ENCODE data around the gene NDUFB7.

NDUFB7 gene

DNA sequence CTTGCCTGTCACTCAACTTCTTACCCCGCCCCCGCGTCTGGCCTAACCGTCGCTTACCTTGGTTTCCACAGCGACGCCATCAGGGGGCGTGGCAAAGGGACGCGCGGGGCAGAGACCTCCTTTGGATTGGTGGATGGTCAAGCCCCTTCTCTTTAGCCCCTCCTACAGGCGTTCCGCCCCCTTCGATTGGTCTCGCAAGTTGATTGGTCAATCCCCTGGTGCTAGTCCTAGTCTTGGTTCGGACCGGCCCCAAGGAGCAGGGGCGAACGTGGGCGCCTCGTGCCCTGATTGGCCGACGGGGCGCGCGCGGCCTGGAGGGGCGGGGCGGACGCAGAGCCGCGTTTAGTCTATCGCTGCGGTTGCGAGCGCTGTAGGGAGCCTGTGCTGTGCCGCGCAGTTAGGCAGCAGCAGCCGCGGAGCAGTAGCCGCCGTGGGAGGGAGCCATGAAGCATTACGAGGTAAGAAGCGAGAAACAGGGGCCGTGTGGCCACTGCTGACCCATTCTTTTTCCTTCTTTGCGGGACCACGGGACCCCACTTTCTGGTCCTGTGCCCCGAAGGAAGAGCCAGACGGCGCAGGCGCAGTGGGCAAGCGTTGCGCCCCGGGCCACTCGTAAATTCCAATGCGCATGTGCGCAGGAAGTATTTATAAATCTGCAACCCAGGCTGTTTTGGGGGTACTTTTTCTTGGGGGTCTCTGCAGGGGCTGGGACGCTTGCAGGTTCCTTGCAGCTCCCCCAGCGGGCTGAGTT is 42.4 kb downstream of the NDUFB7 start, which contains the start of gene TECR (continued):
- TF ChIP-seq OVOL3 (tag by site-specific recombination; IDR thresholded peaks at IDR 0.05) (peak; percentile 14; the same call in 1 of the 2 replicates), ZNF391 (tag by site-specific recombination; IDR thresholded peaks at IDR 0.05; ENCODE audit: borderline replicate concordance, low read depth) (peak; percentile 75; the same call in 1 of the 2 replicates), ZNF2 (tag by site-specific recombination; IDR thresholded peaks at IDR 0.05) (0 out of 2 replicates have a peak, but pooled peaks have one; percentile 45), ZNF335 (tag by site-specific recombination; conservative IDR thresholded peaks at IDR 0.05) (peak; percentile 99), ZNF433 (tag by site-specific recombination; IDR thresholded peaks at IDR 0.05; ENCODE audit: low read depth) (no peak), ZNF785 (tag by site-specific recombination; IDR thresholded peaks at IDR 0.05) (no peak), ZNF292 (tag by site-specific recombination; IDR thresholded peaks at IDR 0.05; ENCODE audit: borderline replicate concordance, low read depth) (no peak), ZXDB (tag by site-specific recombination; IDR thresholded peaks at IDR 0.05) (peak; percentile 98), BCL11B (tag by site-specific recombination; IDR thresholded peaks at IDR 0.05; ENCODE audit: low read depth) (no peak), ZFP37 (tag by site-specific recombination; IDR thresholded peaks at IDR 0.05) (no peak), ZNF311 (tag by site-specific recombination; IDR thresholded peaks at IDR 0.05; ENCODE audit: borderline replicate concordance) (no peak), ZNF707 (tag by site-specific recombination; IDR thresholded peaks at IDR 0.05) (no peak), ZNF571 (tag by site-specific recombination; IDR thresholded peaks at IDR 0.05) (no peak)
- TF ChIP-seq, protein P1, sequence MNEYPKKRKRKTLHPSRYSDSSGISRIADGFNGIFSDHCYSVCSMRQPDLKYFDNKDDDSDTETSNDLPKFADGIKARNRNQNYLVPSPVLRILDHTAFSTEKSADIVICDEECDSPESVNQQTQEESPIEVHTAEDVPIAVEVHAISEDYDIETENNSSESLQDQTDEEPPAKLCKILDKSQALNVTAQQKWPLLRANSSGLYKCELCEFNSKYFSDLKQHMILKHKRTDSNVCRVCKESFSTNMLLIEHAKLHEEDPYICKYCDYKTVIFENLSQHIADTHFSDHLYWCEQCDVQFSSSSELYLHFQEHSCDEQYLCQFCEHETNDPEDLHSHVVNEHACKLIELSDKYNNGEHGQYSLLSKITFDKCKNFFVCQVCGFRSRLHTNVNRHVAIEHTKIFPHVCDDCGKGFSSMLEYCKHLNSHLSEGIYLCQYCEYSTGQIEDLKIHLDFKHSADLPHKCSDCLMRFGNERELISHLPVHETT (tag by site-specific recombination; IDR thresholded peaks at IDR 0.05), result no peak
- TF ChIP-seq, protein P2, sequence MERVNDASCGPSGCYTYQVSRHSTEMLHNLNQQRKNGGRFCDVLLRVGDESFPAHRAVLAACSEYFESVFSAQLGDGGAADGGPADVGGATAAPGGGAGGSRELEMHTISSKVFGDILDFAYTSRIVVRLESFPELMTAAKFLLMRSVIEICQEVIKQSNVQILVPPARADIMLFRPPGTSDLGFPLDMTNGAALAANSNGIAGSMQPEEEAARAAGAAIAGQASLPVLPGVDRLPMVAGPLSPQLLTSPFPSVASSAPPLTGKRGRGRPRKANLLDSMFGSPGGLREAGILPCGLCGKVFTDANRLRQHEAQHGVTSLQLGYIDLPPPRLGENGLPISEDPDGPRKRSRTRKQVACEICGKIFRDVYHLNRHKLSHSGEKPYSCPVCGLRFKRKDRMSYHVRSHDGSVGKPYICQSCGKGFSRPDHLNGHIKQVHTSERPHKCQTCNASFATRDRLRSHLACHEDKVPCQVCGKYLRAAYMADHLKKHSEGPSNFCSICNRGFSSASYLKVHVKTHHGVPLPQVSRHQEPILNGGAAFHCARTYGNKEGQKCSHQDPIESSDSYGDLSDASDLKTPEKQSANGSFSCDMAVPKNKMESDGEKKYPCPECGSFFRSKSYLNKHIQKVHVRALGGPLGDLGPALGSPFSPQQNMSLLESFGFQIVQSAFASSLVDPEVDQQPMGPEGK (tag by site-specific recombination; IDR thresholded peaks at IDR 0.05), result peak; percentile 12; the same call in 1 of the 2 replicates

DNA sequence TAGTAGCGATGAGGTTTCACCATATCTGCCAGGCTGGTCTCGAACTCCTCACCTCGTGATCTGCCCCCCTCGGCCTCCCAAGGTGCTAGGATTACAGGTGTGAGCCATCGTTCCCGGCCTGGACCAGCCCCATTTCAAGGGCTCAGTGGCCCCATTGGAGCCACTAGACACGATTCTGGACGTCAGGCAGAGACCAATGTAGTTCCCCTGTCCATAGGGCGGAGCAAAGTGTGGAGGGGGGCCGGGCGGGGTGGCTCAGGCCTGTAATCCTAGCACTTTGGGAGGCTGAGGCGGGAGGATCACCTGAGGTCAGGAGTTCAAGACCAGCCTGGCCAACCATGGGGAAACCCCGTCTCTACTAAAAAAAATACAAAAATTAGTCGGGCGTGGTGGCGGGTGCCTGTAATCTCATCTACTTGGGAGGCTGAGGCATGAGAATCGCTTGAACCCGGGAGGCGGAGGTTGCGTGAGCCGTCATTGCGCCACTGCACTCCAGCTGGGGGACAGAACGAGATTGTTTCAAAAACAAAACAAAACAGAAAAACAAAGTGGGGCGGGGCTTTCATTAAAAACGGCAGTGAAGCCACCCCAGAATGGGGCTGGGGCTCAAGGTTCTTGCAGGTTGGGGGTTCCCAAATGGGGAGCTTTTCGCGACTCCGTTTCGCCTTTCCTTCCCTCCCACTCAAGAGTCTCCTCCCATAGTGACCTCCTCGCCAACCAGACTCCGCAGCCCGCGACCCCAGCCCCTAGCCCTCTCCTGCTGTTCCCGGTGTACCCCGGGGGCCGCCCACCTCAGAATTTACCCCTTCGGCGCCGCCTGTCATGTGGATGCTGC is 43.2 kb downstream of the NDUFB7 start:
- H3K9me3 ChIP-seq (ENCODE audit: control insufficient read depth, insufficient read depth, low read depth, low read length), result no peaks in the 10 kb centered on the region
- H3K4me1 ChIP-seq (ENCODE audit: control insufficient read depth, insufficient read depth, low read length), result no peaks in the 10 kb centered on the region
- ChIA-PET POLR2A (interaction anchor here (1.5 kb wide), 2 partner anchors 10 to 43 kb away, joined by 3 to 5 read pairs; partner anchors contain the start of genes DNAJB1 and NDUFB7), CTCF (no interaction called here)
- H3K4me3 ChIP-seq (ENCODE audit: low read depth, low read length), result peak overlapping the region; percentile 52
- no peaks in the 10 kb centered on the region; a peak in 1 of 3 replicates for H3K36me3 ChIP-seq (ENCODE audit: control insufficient read depth in 2 of 2, insufficient read depth in 1 of 2, low read length in 2 of 2)
- no peak overlapping the region for H3K27ac ChIP-seq (ENCODE audit: extremely low read depth, low read depth, low read length)
- TF ChIP-seq ZNF548 (tag by site-specific recombination; IDR thresholded peaks at IDR 0.05) (no peak; the same call in 1 of the 2 replicates), ZXDB (tag by site-specific recombination; IDR thresholded peaks at IDR 0.05) (no peak), RBAK (tag by site-specific recombination; IDR thresholded peaks at IDR 0.05) (no peak), ZSCAN23 (tag by site-specific recombination; IDR thresholded peaks at IDR 0.05) (no peak), ZNF510 (tag by site-specific recombination; IDR thresholded peaks at IDR 0.05; ENCODE audit: insufficient replicate concordance) (no peak), ZBTB8A (tag by site-specific recombination; IDR thresholded peaks at IDR 0.05) (0 out of 2 replicates have a peak, but pooled peaks have one; percentile 6)
- TF ChIP-seq, protein P3, sequence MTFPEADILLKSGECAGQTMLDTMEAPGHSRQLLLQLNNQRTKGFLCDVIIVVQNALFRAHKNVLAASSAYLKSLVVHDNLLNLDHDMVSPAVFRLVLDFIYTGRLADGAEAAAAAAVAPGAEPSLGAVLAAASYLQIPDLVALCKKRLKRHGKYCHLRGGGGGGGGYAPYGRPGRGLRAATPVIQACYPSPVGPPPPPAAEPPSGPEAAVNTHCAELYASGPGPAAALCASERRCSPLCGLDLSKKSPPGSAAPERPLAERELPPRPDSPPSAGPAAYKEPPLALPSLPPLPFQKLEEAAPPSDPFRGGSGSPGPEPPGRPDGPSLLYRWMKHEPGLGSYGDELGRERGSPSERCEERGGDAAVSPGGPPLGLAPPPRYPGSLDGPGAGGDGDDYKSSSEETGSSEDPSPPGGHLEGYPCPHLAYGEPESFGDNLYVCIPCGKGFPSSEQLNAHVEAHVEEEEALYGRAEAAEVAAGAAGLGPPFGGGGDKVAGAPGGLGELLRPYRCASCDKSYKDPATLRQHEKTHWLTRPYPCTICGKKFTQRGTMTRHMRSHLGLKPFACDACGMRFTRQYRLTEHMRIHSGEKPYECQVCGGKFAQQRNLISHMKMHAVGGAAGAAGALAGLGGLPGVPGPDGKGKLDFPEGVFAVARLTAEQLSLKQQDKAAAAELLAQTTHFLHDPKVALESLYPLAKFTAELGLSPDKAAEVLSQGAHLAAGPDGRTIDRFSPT (tag by site-specific recombination; IDR thresholded peaks at IDR 0.05), result no peak
- TF ChIP-seq, protein P4, sequence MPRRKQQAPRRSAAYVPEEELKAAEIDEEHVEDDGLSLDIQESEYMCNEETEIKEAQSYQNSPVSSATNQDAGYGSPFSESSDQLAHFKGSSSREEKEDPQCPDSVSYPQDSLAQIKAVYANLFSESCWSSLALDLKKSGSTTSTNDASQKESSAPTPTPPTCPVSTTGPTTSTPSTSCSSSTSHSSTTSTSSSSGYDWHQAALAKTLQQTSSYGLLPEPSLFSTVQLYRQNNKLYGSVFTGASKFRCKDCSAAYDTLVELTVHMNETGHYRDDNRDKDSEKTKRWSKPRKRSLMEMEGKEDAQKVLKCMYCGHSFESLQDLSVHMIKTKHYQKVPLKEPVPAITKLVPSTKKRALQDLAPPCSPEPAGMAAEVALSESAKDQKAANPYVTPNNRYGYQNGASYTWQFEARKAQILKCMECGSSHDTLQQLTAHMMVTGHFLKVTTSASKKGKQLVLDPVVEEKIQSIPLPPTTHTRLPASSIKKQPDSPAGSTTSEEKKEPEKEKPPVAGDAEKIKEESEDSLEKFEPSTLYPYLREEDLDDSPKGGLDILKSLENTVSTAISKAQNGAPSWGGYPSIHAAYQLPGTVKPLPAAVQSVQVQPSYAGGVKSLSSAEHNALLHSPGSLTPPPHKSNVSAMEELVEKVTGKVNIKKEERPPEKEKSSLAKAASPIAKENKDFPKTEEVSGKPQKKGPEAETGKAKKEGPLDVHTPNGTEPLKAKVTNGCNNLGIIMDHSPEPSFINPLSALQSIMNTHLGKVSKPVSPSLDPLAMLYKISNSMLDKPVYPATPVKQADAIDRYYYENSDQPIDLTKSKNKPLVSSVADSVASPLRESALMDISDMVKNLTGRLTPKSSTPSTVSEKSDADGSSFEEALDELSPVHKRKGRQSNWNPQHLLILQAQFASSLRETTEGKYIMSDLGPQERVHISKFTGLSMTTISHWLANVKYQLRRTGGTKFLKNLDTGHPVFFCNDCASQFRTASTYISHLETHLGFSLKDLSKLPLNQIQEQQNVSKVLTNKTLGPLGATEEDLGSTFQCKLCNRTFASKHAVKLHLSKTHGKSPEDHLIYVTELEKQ (tag by site-specific recombination; IDR thresholded peaks at IDR 0.05; ENCODE audit: borderline replicate concordance), result peak; percentile 15; the same call in 1 of the 2 replicates
- TF ChIP-seq, protein P5, sequence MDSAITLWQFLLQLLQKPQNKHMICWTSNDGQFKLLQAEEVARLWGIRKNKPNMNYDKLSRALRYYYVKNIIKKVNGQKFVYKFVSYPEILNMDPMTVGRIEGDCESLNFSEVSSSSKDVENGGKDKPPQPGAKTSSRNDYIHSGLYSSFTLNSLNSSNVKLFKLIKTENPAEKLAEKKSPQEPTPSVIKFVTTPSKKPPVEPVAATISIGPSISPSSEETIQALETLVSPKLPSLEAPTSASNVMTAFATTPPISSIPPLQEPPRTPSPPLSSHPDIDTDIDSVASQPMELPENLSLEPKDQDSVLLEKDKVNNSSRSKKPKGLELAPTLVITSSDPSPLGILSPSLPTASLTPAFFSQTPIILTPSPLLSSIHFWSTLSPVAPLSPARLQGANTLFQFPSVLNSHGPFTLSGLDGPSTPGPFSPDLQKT (IDR thresholded peaks at IDR 0.05; ENCODE audit: borderline replicate concordance, low read depth, low read length), result no peak

Data from HEK293 (cell line).